GM04504 (cell line): Measurements from ENCODE around the gene SEC24D.
"Not testable (repeated sequence)": the region's sequence is repeated elsewhere in the genome, so short reads cannot be mapped to it uniquely, and the experiment has no call there.

Experiments
- DNase-seq: peaks from one replicate; pipeline ENCODE4 v3.0.0-alpha.2; 2012; ENCODE audit warnings: low read depth

The SEC24D gene

GRCh38 chr4:118835571-118836300 lies at the start of gene SEC24D:
Gene SEC24D (minus strand): TSS chr4:118836126. CDS start chr4:118833696, 2,430 bp downstream.
- peak; percentile 71 for DNase-seq

GRCh38 chr4:118884716-118885115 lies 48.8 kb upstream of the SEC24D start:
- no peak for DNase-seq

GRCh38 chr4:118883861-118884260 lies 47.9 kb upstream of the SEC24D start:
- no peak for DNase-seq

- no peak for DNase-seq
Observed at GRCh38 chr4:118881512-118882146, 45.7 kb upstream of the SEC24D start.

- DNase-seq: no peak
Observed at GRCh38 chr4:118879409-118879808, 43.5 kb upstream of the SEC24D start.

GRCh38 chr4:118878507-118878906 lies 42.6 kb upstream of the SEC24D start:
- DNase-seq: not testable (repeated sequence)

GRCh38 chr4:118877797-118878196 lies 41.9 kb upstream of the SEC24D start:
- no peak for DNase-seq

GRCh38 chr4:118872181-118872580 lies 36.3 kb upstream of the SEC24D start:
- DNase-seq: no peak

- DNase-seq: no peak
Observed at GRCh38 chr4:118869808-118870342, 33.9 kb upstream of the SEC24D start.

- no peak for DNase-seq
Observed at GRCh38 chr4:118867311-118868067, 31.6 kb upstream of the SEC24D start.

- no peak for DNase-seq
Observed at GRCh38 chr4:118866442-118866841, 30.5 kb upstream of the SEC24D start.

GRCh38 chr4:118865091-118865708 lies 29.3 kb upstream of the SEC24D start:
- peak; percentile 17 for DNase-seq

- no peak for DNase-seq
Observed at GRCh38 chr4:118858779-118859178, 22.9 kb upstream of the SEC24D start.

GRCh38 chr4:118857760-118858159 lies 21.8 kb upstream of the SEC24D start:
- no peak for DNase-seq

GRCh38 chr4:118850488-118851173 lies 14.7 kb upstream of the SEC24D start:
- no peak for DNase-seq

GRCh38 chr4:118849867-118850487 lies 14.1 kb upstream of the SEC24D start:
- no peak for DNase-seq

- no peak for DNase-seq
Observed at GRCh38 chr4:118848901-118849300, 13.0 kb upstream of the SEC24D start.

- no peak for DNase-seq
Observed at GRCh38 chr4:118848242-118848641, 12.3 kb upstream of the SEC24D start.

GRCh38 chr4:118846979-118847378 lies 11.1 kb upstream of the SEC24D start:
- no peak for DNase-seq

GRCh38 chr4:118845552-118846050 lies 9.7 kb upstream of the SEC24D start:
- DNase-seq: no peak

GRCh38 chr4:118843237-118843636 lies 7.3 kb upstream of the SEC24D start:
- no peak for DNase-seq
